HG02943 (cell line): ENCODE results near the gene ROS1.
"Not testable (repeated sequence)": the region's sequence is repeated elsewhere in the genome, so short reads cannot be mapped to it uniquely, and the experiment has no call there.

ENCODE experiments used
- ATAC-seq: cut with Tn5 transposase; IDR thresholded peaks from one replicate; pipeline ENCODE4 v1.9.1; 2021; ENCODE audit warnings: mild to moderate bottlenecking, low read depth, moderate library complexity; ENCODE audit not compliant: unreplicated experiment

ROS1 gene

DNA sequence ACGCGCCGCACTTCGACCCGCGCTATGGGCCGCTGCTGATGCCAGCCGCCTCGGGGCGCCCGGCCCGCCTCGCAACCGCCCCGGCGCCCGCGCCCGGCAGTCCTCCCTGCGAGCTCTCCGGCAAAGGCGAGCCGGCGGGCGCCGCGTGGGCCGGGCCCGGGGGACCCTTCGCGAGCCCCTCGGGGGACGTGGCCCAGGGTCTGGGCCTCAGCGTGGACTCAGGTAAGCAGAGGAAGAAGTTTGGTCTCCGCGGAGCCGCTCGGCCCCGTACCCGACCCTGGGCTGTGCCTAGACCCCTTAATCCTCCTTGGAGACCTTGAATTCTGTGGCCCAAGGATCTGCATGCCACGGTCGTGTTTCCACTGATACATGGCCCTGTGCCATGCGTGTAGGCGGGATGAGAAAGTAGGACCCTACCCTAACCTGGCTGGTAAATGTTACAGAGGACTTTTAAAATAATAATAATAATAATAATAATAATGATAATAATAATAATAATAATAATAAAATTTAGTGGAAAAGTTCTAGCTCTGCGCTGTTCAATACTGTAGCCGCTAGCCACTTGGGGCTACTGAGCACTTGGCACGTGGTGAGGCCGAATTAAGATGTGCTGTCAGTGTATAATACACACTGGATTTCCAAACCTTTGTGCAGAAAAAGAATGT lies 154.8 kb downstream of the ROS1 start:
- no peak for ATAC-seq

DNA sequence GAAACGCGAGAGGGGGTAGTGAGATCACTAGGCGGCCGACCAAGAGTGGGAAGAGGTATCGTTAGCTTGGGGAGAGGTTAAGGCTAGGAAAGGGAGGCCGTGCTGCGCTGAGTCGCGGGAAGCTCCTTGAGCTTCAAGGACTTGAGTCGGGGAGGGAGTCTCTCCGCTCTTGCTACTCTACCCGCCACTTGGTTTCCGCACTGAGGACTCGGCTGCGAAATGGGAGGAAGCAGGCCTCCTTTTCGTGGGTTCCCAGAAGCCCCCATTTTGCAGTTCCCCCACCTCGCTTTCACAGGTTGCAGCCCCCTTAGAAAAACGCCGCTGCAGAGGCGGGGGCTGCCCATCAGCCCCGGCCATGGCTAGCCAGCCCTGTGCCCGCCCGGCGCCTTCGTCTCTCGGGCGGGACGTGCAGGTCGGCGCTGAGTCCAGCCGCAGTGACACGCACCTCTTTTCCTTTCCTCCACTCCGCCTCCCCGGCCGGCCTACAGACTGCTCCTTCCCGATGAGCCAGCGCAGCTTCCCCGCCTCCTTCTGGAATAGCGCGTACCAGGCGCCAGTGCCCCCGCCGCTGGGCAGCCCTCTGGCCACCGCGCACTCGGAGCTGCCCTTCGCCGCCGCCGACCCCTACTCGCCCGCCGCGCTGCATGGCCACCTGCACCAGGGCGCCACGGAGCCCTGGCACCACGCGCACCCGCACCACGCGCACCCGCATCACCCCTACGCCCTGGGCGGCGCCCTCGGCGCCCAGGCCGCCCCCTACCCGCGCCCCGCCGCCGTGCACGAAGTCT lies 155.5 kb downstream of the ROS1 start:
- no peak for ATAC-seq

DNA sequence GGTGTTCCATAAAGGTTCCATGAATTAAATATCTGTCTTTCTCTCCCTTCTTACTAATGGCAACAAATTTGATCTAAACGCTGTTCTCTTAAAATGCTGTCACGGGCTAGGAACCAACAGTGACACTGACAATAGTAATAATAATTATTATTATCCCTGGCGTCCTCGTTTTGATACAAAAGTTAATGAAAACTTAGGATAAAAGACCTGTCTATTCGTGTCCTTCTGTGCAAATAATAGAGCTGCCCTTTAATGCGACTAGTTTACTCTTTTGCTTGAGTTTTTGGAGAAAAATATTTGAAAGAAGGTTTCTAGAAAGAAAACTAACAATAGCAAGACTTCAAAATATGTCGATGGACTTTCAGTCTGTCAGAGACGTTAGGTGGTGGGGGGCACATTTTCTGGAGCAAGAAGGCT lies 156.1 kb downstream of the ROS1 start:
- no peak for ATAC-seq

DNA sequence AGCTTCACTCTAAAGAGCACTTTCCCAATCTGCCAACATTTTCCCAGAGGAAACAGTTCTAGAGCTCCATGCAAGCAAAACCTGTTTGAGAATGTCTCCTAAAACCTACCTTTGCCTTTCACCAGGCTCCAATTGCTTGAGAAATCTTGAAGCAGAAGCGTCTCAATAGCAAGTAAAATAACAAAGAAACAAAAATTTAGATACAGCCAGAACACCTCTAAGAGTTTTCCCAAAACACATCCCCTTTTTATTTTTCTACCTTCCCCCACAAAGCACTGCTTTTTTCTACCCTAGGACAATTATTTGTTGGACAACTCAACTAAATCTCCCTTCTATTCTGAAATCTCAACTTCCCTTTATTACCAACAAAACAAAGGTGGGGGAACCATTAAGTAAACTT lies 156.8 kb downstream of the ROS1 start:
- ATAC-seq: no peak

DNA sequence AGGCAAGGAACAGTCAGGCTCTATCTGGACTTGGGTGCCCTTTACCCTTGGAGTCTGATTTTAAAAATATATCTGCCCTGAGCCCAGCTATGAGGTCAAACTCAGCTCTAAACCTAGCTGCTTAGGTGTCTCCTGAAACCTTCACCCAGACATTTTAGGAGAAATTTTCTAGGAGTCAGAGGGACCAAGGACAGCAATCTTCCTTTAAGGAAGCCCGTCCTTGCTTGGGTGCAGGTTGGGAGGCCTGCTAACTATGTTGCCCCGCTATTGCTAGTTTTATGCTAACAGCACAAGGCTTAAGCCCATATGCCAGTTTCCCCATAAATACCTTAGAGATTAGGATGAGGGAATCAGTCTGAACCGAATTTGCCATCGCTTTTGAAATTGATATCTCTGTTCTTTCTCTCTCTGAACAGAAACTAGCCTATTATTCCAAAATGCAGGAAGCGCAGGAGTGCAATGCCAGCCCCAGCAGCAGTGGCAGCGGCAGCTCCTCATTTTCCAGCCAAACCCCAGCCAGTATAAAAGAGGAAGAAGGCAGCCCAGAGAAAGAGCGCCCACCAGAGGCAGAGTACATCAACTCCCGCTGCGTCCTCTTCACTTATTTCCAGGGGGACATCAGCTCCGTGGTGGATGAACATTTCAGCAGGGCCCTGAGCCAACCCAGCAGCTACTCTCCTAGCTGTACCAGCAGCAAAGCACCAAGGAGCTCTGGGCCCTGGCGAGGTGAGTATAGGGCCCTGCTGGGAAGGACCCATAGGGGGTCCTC lies 157.8 kb downstream of the ROS1 start:
- ATAC-seq: no peak

DNA sequence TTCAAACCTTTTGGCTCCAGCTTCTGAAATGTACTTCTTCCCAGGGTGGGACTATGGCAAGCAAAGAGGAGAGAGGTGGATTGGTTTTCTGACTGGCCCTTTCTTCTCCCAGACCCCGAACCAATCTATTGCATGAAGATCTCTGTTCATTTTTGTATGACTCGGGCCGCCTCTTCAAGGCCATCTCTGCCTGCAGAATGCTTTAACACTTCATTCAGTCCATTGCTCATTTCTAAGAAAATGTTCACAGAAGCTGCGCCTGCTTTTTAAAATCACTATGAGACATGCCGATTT lies 158.7 kb downstream of the ROS1 start:
- ATAC-seq: no peak

DNA sequence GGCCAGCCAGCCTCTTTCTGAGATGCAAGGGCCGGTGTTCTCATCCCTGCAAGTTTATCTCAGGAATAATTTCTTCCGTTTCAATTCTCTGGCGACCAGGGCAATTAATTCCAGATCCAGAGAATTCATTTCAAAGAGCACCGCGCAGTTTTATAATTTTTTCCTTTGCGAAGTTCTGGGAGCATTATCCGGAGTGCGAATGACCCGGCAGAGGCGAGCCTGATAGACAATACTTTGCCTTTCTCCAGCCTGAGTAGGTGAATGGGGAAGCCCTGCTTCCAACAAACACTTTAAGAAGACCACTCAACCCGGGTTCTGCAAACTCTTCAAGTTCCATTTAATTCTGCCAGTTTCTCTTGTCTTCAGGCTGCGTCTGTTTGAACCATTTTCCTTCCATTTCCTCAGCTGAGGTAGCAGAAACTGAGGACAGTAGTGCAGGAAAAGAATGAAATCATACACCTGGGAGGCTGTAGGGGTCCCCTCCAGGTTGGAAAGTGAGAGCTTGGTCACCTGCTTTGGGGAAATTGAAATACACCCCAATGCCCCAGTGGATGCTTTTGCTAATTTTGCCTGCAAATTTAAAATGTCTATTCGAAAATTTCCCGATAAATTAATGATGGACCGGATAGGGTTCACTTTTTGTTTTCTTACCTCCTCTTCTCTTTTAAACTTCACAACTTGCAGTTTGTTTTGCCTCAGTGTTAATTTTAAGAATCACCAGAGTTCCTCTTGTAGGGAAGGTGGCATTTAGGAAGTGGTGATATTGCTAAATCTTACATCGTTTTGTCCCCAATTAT lies 159.3 kb downstream of the ROS1 start:
- no peak for ATAC-seq

DNA sequence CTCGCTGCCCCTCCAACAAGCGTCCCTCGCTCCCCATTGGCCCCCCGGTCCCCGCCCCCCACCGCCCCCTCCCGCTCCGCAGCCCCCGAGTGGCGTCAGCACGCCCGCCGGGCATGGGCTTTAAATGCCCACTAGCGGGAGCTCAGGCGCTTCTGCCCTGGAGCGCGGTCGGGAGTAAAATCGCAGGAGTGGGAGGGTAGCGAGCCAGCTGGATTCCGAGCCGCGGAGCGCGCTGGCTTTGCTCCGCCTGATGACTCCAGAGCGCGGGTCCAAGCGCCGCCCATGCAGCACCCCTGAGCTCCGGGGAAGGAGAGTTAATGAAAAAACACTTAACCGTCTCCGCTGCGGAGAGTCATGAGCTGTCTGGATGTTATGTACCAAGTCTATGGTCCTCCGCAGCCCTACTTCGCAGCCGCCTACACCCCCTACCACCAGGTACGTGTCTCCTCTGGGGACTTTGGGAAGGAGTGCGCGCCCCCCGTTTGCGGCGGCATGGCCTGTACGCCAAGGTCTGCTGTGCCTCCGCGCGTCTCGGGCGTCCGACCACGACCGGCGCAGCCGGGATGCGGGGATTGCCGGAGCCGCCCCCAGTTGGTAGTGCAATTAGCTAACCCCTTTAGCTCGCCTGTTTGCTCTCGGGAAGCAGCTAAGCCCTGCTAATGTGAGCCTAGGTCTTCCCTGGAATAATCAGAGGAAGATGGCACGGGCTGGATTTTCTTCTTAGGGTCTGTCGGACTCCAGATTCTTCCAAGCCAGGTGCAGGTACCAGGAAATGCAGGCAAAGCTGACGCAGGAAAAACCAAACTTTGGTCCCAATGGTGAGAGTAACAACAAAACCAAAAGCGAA lies 160.1 kb downstream of the ROS1 start, which contains the start of gene VGLL2:
Gene VGLL2 (plus strand): TSS at position 149 of the 847 bp plus-strand sequence. CDS start 206 bp downstream, at position 355.
- ATAC-seq: peak; percentile 21

DNA sequence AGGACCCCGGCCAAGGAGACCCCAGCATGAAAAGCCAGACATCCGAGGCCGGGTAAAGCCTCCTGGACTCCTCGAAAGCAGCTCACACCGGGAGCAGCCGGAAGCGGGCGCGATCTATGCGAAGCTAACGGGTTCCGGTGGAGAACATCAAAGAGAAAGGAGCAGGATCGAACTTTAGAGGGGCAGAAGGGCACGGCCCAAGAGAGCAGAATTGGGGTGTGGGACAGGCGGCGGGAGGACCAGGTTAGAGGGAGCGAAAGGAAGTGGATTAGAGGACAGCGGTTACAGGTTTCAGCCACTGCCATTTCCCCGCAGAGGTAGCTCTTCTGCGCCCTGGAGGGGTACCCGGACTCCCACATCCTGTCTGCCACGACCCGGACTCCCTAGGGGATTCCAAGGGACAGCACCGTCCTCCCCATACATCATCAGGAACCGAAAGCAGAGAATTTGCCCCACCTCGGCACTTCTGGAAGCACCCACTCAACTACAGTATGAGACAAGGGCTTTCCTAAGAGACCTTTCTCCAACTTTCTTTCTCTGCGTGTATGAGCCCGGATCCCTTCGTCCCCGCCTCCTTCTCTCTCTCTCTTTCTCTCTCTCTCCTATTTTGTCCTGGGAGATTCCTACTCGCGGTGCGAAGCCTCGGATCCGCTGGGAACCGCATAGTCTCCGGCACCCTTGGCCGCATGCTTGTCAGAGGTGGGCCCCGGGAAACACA lies 160.9 kb downstream of the ROS1 start:
- ATAC-seq: peak; percentile 51

DNA sequence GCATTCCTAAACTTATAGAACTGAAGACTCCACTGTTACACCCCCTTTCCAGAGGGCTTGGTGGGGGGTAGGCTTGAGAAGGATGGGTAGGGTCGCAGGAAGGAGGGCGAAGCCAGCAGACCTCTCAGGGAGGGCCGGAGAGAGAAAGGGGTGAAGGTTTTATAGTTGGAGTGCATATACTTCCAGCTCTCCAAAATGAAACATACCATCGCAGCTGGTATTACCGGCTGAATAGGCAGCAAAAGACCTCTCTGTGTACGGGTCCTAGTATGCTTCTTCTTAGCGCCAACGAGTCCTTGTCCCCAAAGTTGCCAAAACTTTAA lies 161.4 kb downstream of the ROS1 start:
- peak; percentile 23 for ATAC-seq

DNA sequence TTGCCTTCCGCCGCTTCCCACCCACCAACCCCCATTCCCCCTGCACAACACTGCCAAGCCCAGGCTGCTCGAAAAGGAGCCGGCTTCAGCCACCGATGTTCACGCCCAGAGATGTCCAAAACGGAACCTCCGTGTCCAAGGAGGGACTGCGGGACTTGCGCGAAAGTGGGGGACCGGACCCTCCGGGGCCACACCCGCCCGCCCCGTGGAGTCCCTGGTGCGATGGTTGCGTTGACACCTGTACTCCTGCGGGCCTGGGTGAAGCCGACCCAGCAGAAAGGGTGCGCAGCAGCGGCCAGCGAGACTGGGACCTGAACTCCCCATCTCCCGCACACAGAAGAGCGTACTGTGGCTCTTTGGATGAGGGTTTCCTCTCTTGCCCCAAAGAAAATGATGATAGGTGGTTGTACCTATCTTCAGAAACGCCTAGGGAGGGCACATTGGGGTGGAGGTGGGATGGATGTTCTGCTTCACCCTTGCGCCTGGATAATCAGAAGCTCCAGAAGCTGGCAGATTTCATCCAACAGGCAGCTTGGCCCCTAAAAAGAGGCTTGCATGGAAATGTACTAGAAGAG lies 162.3 kb downstream of the ROS1 start:
- no peak for ATAC-seq

DNA sequence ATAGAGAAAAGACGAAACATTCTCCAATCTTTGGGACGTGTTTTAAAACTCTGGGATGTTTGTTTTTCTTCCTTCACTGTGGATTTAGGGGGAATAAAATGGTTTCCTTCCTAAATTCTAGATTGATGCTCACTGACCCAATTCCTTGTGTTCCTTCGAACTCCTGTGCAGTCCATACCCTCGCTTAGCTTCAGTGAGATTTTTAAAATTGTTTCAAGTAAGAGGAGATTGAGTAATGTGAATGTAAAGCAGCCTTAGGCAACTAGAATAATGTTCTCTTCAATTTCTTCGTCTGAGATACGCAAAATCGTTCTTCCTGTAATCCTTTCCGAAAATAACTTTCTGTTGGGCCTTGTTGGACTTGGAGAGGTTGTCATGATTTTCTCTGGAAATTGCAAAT lies 162.9 kb downstream of the ROS1 start:
- ATAC-seq: no peak

DNA sequence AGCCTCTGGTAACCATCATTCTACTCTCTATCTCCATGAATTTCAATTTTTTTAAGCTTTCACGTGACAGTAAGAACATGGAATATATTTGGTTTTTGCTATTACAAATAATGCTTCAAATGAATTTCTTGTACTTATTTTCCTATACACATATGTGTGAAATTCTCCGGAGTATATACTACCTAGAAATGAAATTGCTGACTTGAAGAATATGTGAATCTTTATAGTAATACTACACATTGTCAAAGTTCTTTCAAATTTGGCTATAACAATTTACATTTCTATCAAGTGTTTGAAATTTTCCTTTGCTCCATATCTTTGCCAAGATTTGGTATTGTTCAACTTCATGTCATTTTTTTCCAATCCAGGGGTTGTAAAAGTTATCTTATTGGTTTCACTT lies 172.0 kb downstream of the ROS1 start:
- ATAC-seq: no peak

DNA sequence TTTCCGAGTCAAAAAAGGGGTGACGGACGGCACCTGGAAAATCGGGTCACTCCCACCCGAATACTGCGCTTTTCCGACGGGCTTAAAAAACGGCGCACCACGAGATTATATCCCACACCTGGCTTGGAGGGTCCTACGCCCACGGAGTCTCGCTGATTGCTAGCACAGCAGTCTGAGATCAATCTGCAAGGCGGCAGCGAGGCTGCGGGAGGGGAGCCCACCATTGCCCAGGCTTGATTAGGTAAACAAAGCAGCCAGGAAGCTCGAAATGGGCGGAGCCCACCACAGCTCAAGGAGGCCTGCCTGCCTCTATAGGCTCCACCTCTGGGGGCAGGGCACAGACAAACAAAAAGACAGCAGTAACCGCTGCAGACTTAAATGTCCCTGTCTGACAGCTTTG lies 180.8 kb downstream of the ROS1 start:
- ATAC-seq: not testable (repeated sequence)

DNA sequence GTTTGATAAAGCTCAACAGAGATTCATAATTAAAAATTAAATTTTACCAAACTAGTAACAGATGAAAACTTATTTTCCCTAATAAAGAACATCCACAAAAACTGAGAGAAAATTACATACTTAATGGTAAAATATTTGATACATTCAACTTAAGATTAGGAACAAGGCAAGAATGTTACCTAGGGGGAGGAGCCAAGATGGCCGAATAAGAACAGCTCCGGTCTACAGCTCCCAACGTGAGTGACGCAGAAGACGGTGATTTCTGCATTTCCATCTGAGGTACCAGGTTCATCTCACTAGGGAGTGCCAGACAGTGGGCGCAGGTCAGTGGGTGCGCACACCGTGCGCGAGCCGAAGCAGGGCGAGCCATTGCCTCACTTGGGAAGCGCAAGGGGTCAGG lies 181.2 kb downstream of the ROS1 start:
- ATAC-seq: not testable (repeated sequence)
